ENCODE results near the gene PI4KB. TPM values are rescaled to one million over a fixed set of nuclear protein-coding genes. Genes with fewer than 3 reads are reported as not detected.

The PI4KB gene
- total RNA-seq, 3 donors from 2014 or later = 59.2 to 91.8 (median 69.8) TPM

DNA sequence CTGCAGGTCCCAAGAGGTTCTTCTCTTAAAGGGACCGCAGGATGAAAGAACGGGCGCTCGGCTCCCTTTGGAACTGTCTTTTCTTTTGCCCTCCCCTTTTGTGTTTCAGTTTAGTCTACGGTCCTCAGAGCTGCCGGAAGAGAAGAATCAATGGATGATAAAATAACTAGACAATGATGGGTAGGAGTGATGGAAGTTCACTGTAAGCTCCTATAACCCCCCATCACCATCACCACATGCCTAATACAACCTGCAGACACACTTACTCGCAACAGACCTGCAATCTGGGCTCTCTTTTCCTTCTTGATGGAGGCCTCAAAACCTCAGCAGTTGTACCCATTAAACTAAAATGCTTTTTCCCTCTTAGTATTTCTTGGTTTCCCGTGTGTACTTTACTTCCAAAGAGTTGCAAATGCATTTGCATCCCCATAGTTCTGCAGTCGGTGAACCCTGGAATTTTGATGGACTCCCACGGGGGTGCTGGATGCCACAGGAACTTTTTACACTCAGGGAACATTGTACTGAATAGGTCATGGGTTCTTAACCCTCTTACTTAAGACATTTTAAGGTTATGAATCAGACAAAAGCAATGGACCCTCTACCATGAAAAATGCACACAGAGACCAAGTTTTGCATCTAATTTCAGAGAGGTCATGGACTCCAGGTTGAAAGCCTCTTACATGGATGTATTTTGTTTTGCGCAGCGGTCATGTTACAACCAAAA, 20.5 kb upstream of the PI4KB start:
- DNase-seq (ENCODE audit: low spot score in 2 of 2) = no peak
- peak overlapping the region; percentile 68 to 70 (median 69) for H3K4me3 ChIP-seq

DNA sequence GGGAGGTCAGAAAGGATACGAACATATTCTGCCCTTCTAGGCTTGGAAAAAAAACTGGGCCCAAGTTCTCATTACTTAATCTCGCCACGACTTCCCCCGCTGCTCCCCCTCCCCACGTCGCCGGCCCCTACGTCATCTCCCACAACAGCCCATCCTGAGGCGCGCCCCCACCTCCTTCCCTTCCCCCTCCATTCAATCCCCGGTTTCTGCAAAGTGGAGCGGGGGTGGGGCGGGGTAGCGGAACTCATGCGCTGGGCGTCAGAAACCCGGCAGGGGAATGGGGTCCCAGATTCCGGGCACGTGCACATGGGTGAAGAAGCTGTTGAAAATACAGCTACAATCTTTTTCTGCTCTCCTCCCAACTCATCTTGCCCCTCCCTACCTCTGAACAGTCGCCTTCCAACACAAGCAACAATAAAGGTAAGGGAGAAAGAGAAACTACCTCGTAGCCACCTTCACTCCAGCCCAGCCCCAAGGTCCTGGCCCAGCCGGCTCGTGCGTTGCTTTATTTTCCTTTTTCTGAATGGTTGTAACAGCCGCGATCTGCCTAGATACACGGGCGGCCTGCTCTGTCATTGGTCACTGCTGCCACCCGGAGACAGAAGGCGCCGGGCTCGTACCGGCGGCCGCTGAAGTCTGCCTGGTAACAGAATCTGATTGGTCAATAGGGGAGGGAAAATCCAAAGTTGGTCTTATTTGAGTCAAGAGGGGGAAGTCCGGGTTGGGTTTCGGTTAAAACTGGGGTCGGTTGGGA, 19.7 kb upstream of the PI4KB start, which contains the start of gene RFX5:
RFX5 (minus strand) TSS at position 484 of the 754 bp plus-strand sequence. CDS start 932 bp downstream, outside the sequence.
- Histone ChIP-seq H3K4me1 (no peaks in the 10 kb centered on the region), H3K4me3 (peak within 1 kb of the TSS; percentile 68 to 70 (median 69)), H3K9me3 (peaks cover 0 to under 1% of the 10 kb centered on the region in 2 donors), H3K27ac (peak within 1 kb of the TSS; percentile 91 to 93), H3K27me3 (no peaks in the 10 kb centered on the region), H3K36me3 (no peaks in the 10 kb centered on the region)
- intact Hi-C loops (cut with DNase I; ENCODE audit: low total_unique reads) = no loop called here
- TF ChIP-seq POLR2A (IDR thresholded peaks at IDR 0.05) (peak; percentile 21), POLR2AphosphoS5 (IDR thresholded peaks at IDR 0.05) (peak; percentile 48 to 79 (median 78))
- TF ChIP-seq, protein P1, sequence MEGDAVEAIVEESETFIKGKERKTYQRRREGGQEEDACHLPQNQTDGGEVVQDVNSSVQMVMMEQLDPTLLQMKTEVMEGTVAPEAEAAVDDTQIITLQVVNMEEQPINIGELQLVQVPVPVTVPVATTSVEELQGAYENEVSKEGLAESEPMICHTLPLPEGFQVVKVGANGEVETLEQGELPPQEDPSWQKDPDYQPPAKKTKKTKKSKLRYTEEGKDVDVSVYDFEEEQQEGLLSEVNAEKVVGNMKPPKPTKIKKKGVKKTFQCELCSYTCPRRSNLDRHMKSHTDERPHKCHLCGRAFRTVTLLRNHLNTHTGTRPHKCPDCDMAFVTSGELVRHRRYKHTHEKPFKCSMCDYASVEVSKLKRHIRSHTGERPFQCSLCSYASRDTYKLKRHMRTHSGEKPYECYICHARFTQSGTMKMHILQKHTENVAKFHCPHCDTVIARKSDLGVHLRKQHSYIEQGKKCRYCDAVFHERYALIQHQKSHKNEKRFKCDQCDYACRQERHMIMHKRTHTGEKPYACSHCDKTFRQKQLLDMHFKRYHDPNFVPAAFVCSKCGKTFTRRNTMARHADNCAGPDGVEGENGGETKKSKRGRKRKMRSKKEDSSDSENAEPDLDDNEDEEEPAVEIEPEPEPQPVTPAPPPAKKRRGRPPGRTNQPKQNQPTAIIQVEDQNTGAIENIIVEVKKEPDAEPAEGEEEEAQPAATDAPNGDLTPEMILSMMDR (IDR thresholded peaks at IDR 0.05) = no peak
- peak; percentile 91 to 94 for DNase-seq (ENCODE audit: low spot score in 2 of 2)

More for the DNA sequence above, 20.5 kb upstream of the PI4KB start:
- TF ChIP-seq POLR2A (IDR thresholded peaks at IDR 0.05) (no peak), POLR2AphosphoS5 (IDR thresholded peaks at IDR 0.05) (no peak)
- Histone ChIP-seq H3K9me3 (peaks cover 0 to 3% of the 10 kb centered on the region in 2 donors), H3K36me3 (no peaks in the 10 kb centered on the region), H3K27me3 (no peaks in the 10 kb centered on the region), H3K4me1 (no peaks in the 10 kb centered on the region), H3K27ac (peak overlapping the region; percentile 91 to 93)
- intact Hi-C loops (cut with DNase I; ENCODE audit: low total_unique reads) = no loop called here

DNA sequence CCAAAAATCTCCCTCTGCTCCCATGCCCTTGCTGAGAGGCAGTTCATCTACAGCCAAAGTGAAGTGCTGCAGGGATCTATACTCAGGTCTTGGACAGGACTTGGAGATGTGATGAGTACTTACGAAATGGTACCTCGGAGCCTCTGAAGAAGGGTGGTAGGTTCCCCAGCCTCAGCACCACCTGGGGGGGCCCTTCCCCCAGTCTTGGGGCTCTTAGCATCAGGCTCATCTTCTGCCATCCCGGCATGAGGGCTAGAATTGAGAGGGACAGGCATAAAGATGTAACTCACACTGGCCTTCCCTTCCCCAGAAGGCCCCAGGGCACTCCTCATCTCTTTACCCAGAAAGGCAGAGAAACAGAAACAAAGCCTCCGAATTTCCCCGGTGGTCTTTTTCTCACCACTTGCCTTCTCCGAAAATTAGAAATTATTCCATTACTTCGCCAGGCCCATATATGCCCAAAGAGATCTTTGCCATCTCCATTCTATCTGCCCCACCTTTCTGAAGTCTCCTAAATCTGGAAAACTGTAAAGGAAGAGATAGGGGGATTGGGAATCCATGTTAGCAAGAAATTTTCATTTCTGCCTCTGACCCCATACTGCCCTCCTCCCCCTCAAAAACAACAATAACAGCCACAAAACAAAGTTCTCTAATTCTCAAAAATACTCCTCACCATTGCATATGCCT, 19.0 kb upstream of the PI4KB start:
- Histone ChIP-seq H3K4me3 (peak overlapping the region; percentile 68 to 70 (median 69)), H3K27me3 (no peaks in the 10 kb centered on the region), H3K9me3 (no peaks in the 10 kb centered on the region), H3K36me3 (no peaks in the 10 kb centered on the region), H3K4me1 (no peaks in the 10 kb centered on the region), H3K27ac (peak overlapping the region; percentile 91 to 93)
- no peak for TF ChIP-seq POLR2A (IDR thresholded peaks at IDR 0.05)
- no peak for TF ChIP-seq POLR2AphosphoS5 (IDR thresholded peaks at IDR 0.05)
- TF ChIP-seq, protein P1 (IDR thresholded peaks at IDR 0.05) = no peak
- intact Hi-C loops (cut with DNase I; ENCODE audit: low total_unique reads) = no loop called here
- DNase-seq (ENCODE audit: low spot score in 2 of 2) = no peak

DNA sequence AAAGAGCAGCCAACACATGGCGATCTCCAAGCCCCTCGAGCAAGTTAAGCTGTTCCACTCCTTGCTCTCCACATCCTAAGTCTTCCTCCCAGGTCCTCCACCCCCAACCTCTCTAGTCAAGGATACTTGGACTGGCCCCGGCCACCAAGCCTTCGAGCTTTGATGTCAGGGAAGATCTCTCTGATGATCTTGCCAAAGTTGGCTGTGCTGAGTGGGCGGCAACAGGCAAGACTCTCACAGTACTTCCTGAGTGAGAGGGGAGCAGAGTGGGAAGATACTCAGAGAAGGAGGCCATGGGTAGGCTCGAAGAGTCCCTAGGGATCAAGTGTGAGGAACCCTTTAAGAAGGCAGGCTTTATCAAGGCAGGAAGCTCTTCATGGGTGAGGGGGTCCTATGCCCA, 17.1 kb upstream of the PI4KB start:
- TF ChIP-seq POLR2AphosphoS5 (IDR thresholded peaks at IDR 0.05) (no peak), POLR2A (IDR thresholded peaks at IDR 0.05) (no peak)
- TF ChIP-seq, protein P1 (IDR thresholded peaks at IDR 0.05) = no peak

DNA sequence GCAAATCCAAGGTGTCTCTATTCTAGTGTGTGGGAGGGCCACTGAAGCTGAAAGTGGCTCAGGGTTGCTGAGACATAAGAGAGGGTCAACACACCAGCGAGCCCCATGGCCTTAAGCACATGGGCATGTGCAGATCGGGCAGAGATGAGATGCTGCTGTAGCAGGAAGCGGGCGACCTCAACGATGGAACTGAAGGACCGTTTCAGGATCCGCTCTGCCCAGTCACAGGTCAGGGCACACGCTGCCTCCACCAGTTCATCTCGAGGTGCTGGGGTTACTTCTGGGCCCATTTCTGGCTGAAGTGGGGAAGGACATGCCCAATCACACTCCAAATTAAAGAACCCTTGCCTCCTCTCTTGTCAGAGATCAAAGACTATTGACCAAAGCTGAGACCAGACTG, 16.4 kb upstream of the PI4KB start:
- no peak overlapping the region for H3K27ac ChIP-seq
- H3K9me3 ChIP-seq = no peaks in the 10 kb centered on the region
- intact Hi-C loops (cut with DNase I; ENCODE audit: low total_unique reads) = loop anchor here (5.0 kb wide), 1 partner anchor 46 kb away; no protein-coding TSS in a partner anchor
- no peaks in the 10 kb centered on the region for H3K4me1 ChIP-seq
- no peaks in the 10 kb centered on the region for H3K27me3 ChIP-seq
- H3K4me3 ChIP-seq = no peak overlapping the region
- TF ChIP-seq POLR2A (IDR thresholded peaks at IDR 0.05) (no peak), POLR2AphosphoS5 (IDR thresholded peaks at IDR 0.05) (no peak)
- TF ChIP-seq, protein P1 (IDR thresholded peaks at IDR 0.05) = no peak
- H3K36me3 ChIP-seq = no peaks in the 10 kb centered on the region
- no peak for DNase-seq (ENCODE audit: low spot score in 2 of 2)

More for the DNA sequence above, 17.1 kb upstream of the PI4KB start:
- H3K4me3 ChIP-seq = no peak overlapping the region
- no peaks in the 10 kb centered on the region for H3K36me3 ChIP-seq
- no peak for DNase-seq (ENCODE audit: low spot score in 2 of 2)
- no peak overlapping the region for H3K27ac ChIP-seq
- H3K27me3 ChIP-seq = no peaks in the 10 kb centered on the region
- no peaks in the 10 kb centered on the region for H3K9me3 ChIP-seq
- H3K4me1 ChIP-seq = no peaks in the 10 kb centered on the region
- intact Hi-C loops (cut with DNase I; ENCODE audit: low total_unique reads) = loop anchor here (5.0 kb wide), 1 partner anchor 47 kb away; no protein-coding TSS in a partner anchor

Data from breast epithelium (tissue), 4 donors.